ENCODE results near the gene PDIK1L.

- TF ChIP-seq CTCF (IDR thresholded peaks at IDR 0.05) (no peak), POLR2A (IDR thresholded peaks at IDR 0.05) (no peak), EP300 (IDR thresholded peaks at IDR 0.05) (no peak)
These were observed 34.1 kb upstream of the PDIK1L start for GRCh38 chr1:26077524-26077923.

Measured in tibial nerve (tissue), 4 donors.